OCI-LY7 (cell line): ENCODE results near the gene CD59. TPM values are rescaled to one million over a fixed set of nuclear protein-coding genes. Genes with fewer than 3 reads are reported as not detected.

Source experiments
- Bru-seq: library from RNA; stranded (reverse); fragments of 400-500 nt; gene quantifications from one replicate; lab custom pipeline; 2021; lab: Mats Ljungman, UMichigan
- BruChase-seq, 2 experiments: library from RNA; stranded (reverse); fragments of 400-500 nt; gene quantifications; one replicate each; lab custom pipeline; 2021; lab: Mats Ljungman, UMichigan
- BruUV-seq: library from RNA; stranded (reverse); fragments of 400-500 nt; replicated peaks from 2 replicates; lab custom pipeline; 2021; lab: Mats Ljungman, UMichigan
- CTCF ChIA-PET: fragments of 300-600 bp; sonication (Branson Sonifier 250); formaldehyde crosslinking; loops from one replicate; lab custom pipeline; 2022; ENCODE audit warnings: antibody characterized with exemption; ENCODE audit not compliant: unreplicated experiment; lab: Charles Lee
- POLR2A ChIA-PET: fragments of 300-600 bp; sonication (Branson Sonifier 250); formaldehyde crosslinking; loops from one replicate; lab custom pipeline; 2022; ENCODE audit warnings: antibody characterized with exemption; lab: Charles Lee
- DNase-seq: peaks from one replicate; pipeline ENCODE4 v3.0.0-alpha.2; 2015; ENCODE audit warnings: low spot score
- H2AFZ ChIP-seq: fragments of 200-600 bp; sonication (generic), shearing (Covaris generic); 2 replicates; pipeline ENCODE4 v1.6.1; 2014; ENCODE audit warnings: mild to moderate bottlenecking, antibody characterized with exemption, low read length, moderate library complexity
- H3K27ac ChIP-seq: fragments of 200-600 bp; sonication (generic); 2 replicates; pipeline ENCODE4 v1.5.1; 2014; ENCODE audit warnings: mixed run types, low read depth, mild to moderate bottlenecking, moderate library complexity, low read length, inconsistent platforms; ENCODE audit not compliant: poor library complexity, severe bottlenecking
- H3K36me3 ChIP-seq: fragments of 200-600 bp; sonication (generic); 2 replicates; pipeline ENCODE4 v1.6.1; 2014; ENCODE audit warnings: mild to moderate bottlenecking, antibody characterized with exemption, low read length, moderate library complexity, mixed read lengths; ENCODE audit not compliant: insufficient read depth
- H3K4me1 ChIP-seq: fragments of 200-600 bp; sonication (generic); 2 replicates; pipeline ENCODE4 v1.5.1; 2014; ENCODE audit warnings: mild to moderate bottlenecking, low read length; ENCODE audit not compliant: insufficient read depth, poor library complexity, severe bottlenecking
- H3K4me2 ChIP-seq: fragments of 200-600 bp; sonication (generic); 2 replicates; pipeline ENCODE4 v1.6.1; 2014; ENCODE audit warnings: mild to moderate bottlenecking, low read length
- H3K4me3 ChIP-seq: fragments of 200-600 bp; sonication (generic); 2 replicates; pipeline ENCODE4 v1.5.1; 2014; ENCODE audit warnings: mild to moderate bottlenecking, low read depth, low read length; ENCODE audit not compliant: poor library complexity, severe bottlenecking
- H3K79me2 ChIP-seq: fragments of 200-600 bp; sonication (generic); 2 replicates; pipeline ENCODE4 v1.6.1; 2016; ENCODE audit warnings: low read depth, mild to moderate bottlenecking, low read length, moderate library complexity, mixed read lengths; ENCODE audit not compliant: insufficient read depth
- H3K9me2 ChIP-seq: fragments of 200-600 bp; sonication (generic); 2 replicates; pipeline ENCODE4 v1.6.1; 2016; ENCODE audit warnings: mild to moderate bottlenecking, low read length, mixed read lengths; ENCODE audit not compliant: insufficient read depth
- H3K9me3 ChIP-seq: fragments of 200-600 bp; sonication (generic); 2 replicates; pipeline ENCODE4 v1.6.1; 2014; ENCODE audit warnings: mild to moderate bottlenecking, mixed run types, low read length, mixed read lengths
- H4K20me1 ChIP-seq: fragments of 200-600 bp; sonication (generic); 2 replicates; pipeline ENCODE4 v1.6.1; 2014; ENCODE audit warnings: mild to moderate bottlenecking, antibody characterized with exemption, low read length, moderate library complexity, mixed read lengths; ENCODE audit not compliant: insufficient read depth
- EZH2phosphoT487 ChIP-seq: fragments of 200-600 bp; sonication (generic); IDR thresholded peaks from 2 replicates; pipeline ENCODE4 v1.6.1; 2018; ENCODE audit warnings: low read depth, borderline replicate concordance, mild to moderate bottlenecking, mixed run types, antibody characterized with exemption, low read length, moderate library complexity, mixed read lengths
- intact Hi-C: fragments of 100-400 bp; cut with micrococcal nuclease; formaldehyde crosslinking; loops from one replicate; pipeline ENCODE4 v1.10.0; 2022; ENCODE audit not compliant: unreplicated experiment
- long read RNA-seq: library from polyadenylated mRNA; stranded (forward); transcript quantifications from one replicate; pipeline ENCODE4 v2.0.0, GENCODE V29; 2022
- total RNA-seq, 2 experiments: library from RNA; depleted of rRNA in 1 of 2; stranded (reverse); fragments of >200 nt in 1 of 2; shearing (Covaris generic) in 1 of 2; gene quantifications; 2 replicates each; pipeline ENCODE4 v1.2.3, GENCODE V29; 2014 to 2022
- TF ChIP-seq, protein P1 (sequence below): fragments of 200-600 bp; sonication (generic); conservative IDR thresholded peaks from 2 replicates; pipeline ENCODE4 v1.5.1; 2014; ENCODE audit warnings: mild to moderate bottlenecking, antibody characterized with exemption, low read length, moderate library complexity, mixed read lengths

CD59 gene, protein sequence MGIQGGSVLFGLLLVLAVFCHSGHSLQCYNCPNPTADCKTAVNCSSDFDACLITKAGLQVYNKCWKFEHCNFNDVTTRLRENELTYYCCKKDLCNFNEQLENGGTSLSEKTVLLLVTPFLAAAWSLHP
- total RNA-seq (2014; rRNA removed; shearing (Covaris generic)) (12.7 and 20.2 TPM in 2 replicates), total RNA-seq (2022) (35.5 and 40.4 TPM in 2 replicates), Bru-seq, nascent RNA (percentile 72 among the genes with signal in this experiment), BruChase-seq, experiment 1, labeled RNA remaining after a 6-hour chase (percentile 66 among the genes with signal in this experiment), BruChase-seq, experiment 2, labeled RNA remaining after a 2-hour chase (percentile 74 among the genes with signal in this experiment)
- long read RNA-seq, full-length matches to known transcripts: 42 of 44 reads
- long read RNA-seq, partial matches to known transcripts: 0 of 44 reads
- long read RNA-seq, other reads (novel, unspliced or antisense): 2 of 44 reads

DNA sequence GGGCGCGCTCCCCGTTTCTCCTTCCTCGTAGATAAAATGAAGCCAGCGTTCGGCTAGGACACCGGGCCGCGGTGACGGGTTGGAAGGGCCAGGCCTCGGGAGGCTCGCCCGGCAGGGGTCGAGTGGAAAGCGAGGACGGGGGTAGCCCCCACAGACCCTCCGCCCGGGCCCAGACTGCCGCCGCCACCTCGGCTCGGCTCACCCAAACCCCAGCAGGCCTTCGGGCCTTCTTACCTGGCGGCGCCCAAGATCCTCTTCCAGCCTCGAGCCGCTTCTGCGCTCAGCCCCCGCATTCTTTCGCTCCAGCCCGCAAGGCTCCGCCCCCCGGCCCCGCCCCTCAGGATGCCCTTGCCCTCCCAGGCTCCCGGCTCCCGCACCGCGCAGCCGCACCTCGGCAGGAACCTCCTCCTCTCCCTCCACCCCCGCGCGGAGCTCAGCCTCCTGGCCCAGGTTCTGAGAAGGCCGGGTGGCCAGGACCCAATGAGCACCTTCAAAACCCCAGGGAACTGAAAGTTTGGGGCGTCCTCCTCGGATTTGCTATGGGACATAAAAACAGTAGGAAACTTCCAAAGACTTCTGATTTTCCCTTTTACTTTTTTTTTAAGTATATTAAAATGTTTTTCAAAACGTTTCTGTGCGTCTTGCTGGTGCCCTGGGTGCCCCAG is at the start of gene CD59:
Gene CD59 (minus strand): TSS at position 276 of the 665 bp plus-strand sequence. CDS start 13,978 bp downstream, outside the sequence.
- H3K79me2 ChIP-seq: peaks cover 8% of the 10 kb centered on the region; the same call in 1 of the 2 replicates
- ChIA-PET CTCF (interaction anchor here (0.6 to 0.7 kb wide), 2 partner anchors 192 to 334 kb away, joined by 5 to 21 read pairs; no protein-coding TSS in a partner anchor), POLR2A (interaction anchor here (0.6 to 2.1 kb wide), 9 partner anchors 18 to 1197 kb away, joined by 3 to 5 read pairs (median 3); partner anchors contain the start of gene C11orf91)
- DNase-seq: peak; percentile 83
- H2AFZ ChIP-seq: peak within 1 kb of the TSS; percentile 97
- H3K9me2 ChIP-seq: no peaks in the 10 kb centered on the region
- peaks cover 11% of the 10 kb centered on the region for H3K4me1 ChIP-seq
- H3K9me3 ChIP-seq: no peaks in the 10 kb centered on the region
- no peak for TF ChIP-seq EZH2phosphoT487
- TF ChIP-seq, protein P1, sequence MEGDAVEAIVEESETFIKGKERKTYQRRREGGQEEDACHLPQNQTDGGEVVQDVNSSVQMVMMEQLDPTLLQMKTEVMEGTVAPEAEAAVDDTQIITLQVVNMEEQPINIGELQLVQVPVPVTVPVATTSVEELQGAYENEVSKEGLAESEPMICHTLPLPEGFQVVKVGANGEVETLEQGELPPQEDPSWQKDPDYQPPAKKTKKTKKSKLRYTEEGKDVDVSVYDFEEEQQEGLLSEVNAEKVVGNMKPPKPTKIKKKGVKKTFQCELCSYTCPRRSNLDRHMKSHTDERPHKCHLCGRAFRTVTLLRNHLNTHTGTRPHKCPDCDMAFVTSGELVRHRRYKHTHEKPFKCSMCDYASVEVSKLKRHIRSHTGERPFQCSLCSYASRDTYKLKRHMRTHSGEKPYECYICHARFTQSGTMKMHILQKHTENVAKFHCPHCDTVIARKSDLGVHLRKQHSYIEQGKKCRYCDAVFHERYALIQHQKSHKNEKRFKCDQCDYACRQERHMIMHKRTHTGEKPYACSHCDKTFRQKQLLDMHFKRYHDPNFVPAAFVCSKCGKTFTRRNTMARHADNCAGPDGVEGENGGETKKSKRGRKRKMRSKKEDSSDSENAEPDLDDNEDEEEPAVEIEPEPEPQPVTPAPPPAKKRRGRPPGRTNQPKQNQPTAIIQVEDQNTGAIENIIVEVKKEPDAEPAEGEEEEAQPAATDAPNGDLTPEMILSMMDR: no peak
- peak within 1 kb of the TSS; percentile 21 for H3K27ac ChIP-seq
- peaks cover 3% of the 10 kb centered on the region; the same call in 1 of the 2 replicates for H4K20me1 ChIP-seq
- H3K36me3 ChIP-seq: peaks cover 5% of the 10 kb centered on the region; the same call in 1 of the 2 replicates
- peak within 1 kb of the TSS; percentile 86 for H3K4me3 ChIP-seq
- H3K4me2 ChIP-seq: peak within 1 kb of the TSS; percentile 81
- BruUV-seq: no TSS peak
- intact Hi-C loops: loop anchor here (5.0 kb wide), 3 partner anchors 359 to 574 kb away; partner anchors contain the start of genes CSTF3, HIPK3 and KIAA1549L

DNA sequence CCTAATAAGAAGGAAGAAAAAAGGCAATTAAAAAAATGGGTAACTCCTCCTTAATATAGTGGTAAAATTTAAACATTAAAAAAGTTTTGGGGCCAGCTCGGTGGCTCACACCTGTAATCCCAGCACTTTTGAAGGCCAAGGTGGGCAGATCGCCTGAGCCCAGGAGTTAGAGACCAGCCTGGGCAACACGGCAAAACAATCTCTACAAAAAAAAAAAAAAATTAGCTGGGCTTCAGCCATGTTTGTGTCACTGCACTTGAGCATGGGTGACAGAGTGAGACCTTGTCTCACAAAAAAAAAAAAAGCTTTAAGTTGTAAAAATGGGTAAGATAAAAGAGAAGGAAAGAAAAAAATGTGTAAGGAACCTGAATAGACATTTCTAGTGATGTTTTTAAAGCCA is 49.4 kb upstream of the CD59 start:
- H3K4me1 ChIP-seq: no peaks in the 10 kb centered on the region

More for the DNA sequence above, 49.4 kb upstream of the CD59 start:
- Histone ChIP-seq H3K9me2 (no peaks in the 10 kb centered on the region), H3K4me3 (no peak overlapping the region), H3K9me3 (no peaks in the 10 kb centered on the region), H3K79me2 (no peaks in the 10 kb centered on the region), H3K4me2 (no peak overlapping the region), H2AFZ (no peak overlapping the region), H3K27ac (no peak overlapping the region), H3K36me3 (no peaks in the 10 kb centered on the region), H4K20me1 (no peaks in the 10 kb centered on the region)
- no TSS peak for BruUV-seq
- no peak for TF ChIP-seq EZH2phosphoT487
- TF ChIP-seq, protein P1: no peak
- DNase-seq: no peak
- intact Hi-C loops: no loop called here
- ChIA-PET POLR2A (interaction anchor here (0.6 to 1.1 kb wide), 6 partner anchors 21 to 1988 kb away, joined by 3 to 6 read pairs (median 4); no protein-coding TSS in a partner anchor), CTCF (interaction anchor here (0.6 kb wide), 1 partner anchor 629 kb away, joined by 3 read pairs; no protein-coding TSS in a partner anchor)
